ENCODE measurements around the gene CSGALNACT2. TPM values are rescaled to one million over a fixed set of nuclear protein-coding genes. Genes with fewer than 3 reads are reported as not detected.
"Not testable (repeated sequence)": the region's sequence is repeated elsewhere in the genome, so short reads cannot be mapped to it uniquely, and the experiment has no call there.

The CSGALNACT2 gene
- total RNA-seq, 1 experiment from 2014 or later: 1.2 TPM

DNA sequence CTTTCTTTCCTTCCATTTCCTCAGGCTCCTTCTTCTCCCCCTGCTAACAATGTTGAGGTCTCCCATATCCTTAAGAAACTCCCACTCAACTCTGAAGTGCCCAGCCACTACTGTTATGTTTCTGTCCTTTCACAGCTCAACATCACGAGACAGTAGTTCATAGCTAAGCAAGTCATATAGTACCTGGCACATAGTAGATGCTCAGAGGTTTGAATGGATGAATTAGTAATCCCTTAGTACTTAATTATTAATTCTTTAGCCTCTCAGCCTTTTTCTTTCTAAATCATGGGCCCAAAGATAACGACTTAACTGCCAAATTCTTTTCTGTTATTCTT lies 22.6 kb downstream of the CSGALNACT2 start:
- DNase-seq: no peak
- no peaks in the 10 kb centered on the region for H3K36me3 ChIP-seq (replicated peaks; ENCODE audit: control insufficient read depth, insufficient read depth, low read length)
- H3K27me3 ChIP-seq (ENCODE audit: control insufficient read depth, insufficient read depth, low read length): no peaks in the 10 kb centered on the region
- no peak overlapping the region for H3K4me3 ChIP-seq (ENCODE audit: insufficient read depth, low read depth, low read length)

GRCh38 chr10:43162604-43163003 lies 24.4 kb downstream of the CSGALNACT2 start:
- Histone ChIP-seq H3K36me3 (replicated peaks; ENCODE audit: control insufficient read depth, insufficient read depth, low read length) (no peaks in the 10 kb centered on the region), H3K4me3 (ENCODE audit: insufficient read depth, low read depth, low read length) (no peak overlapping the region), H3K27me3 (ENCODE audit: control insufficient read depth, insufficient read depth, low read length) (no peaks in the 10 kb centered on the region)
- no peak for DNase-seq

DNA sequence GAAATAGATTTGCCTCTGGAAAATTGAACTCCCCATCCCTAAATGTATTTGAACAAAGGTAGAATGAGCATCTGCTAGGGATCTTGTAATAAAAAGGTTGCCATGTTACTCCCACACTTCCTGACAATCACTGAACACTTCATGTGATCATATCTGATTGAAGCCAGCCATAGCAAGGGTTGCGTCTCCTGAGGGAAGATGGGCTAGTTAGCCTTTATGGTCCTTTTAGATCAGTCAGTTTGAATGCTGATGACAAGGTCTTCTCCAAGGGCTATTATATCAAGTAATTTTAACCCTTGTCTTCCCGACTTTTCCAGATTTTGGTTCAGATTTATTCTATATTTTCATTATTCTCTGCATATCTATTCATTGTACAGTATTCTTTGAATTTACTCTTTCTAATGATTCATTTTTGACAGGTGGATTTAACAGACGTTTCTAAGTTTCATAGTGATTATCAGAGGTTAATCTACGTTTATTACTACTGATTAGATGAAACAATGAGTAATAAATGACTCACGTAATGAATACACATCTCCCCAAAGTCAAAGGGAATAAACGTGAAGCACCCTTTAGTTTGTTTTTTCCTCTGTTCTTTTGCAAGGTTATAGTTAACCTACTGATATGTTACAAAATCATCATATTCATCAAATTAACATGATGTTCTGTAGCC lies 28.1 kb downstream of the CSGALNACT2 start:
- Histone ChIP-seq H3K4me3 (ENCODE audit: insufficient read depth, low read depth, low read length) (no peak overlapping the region), H3K36me3 (replicated peaks; ENCODE audit: control insufficient read depth, insufficient read depth, low read length) (no peaks in the 10 kb centered on the region), H3K27me3 (ENCODE audit: control insufficient read depth, insufficient read depth, low read length) (no peaks in the 10 kb centered on the region)
- DNase-seq: no peak

- DNase-seq: no peak
- no peaks in the 10 kb centered on the region for H3K36me3 ChIP-seq (replicated peaks; ENCODE audit: control insufficient read depth, insufficient read depth, low read length)
Measured at GRCh38 chr10:43166880-43167497, 28.7 kb downstream of the CSGALNACT2 start.

DNA sequence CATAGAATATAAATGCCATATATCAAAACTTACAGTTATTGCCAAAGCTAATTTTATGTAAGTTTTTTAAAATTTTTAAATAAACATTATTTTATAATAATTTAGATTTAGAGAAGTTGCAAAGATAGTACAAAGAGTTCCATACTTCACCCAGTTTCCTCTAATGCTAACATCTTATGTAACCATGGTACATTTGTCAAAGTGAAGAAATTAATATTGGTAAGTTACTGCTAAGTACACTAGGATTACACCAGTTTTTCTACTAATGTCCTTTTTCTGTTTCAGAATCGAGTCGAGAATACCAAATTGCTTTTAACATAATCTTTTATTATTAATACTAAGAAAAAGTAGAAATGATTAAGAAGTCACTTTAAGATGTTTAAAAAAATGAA lies 29.2 kb downstream of the CSGALNACT2 start:
- H3K4me3 ChIP-seq (ENCODE audit: insufficient read depth, low read depth, low read length): no peak overlapping the region
- H3K36me3 ChIP-seq (replicated peaks; ENCODE audit: control insufficient read depth, insufficient read depth, low read length): no peaks in the 10 kb centered on the region
- no peaks in the 10 kb centered on the region for H3K27me3 ChIP-seq (ENCODE audit: control insufficient read depth, insufficient read depth, low read length)
- DNase-seq: no peak

More at GRCh38 chr10:43166880-43167497, 28.7 kb downstream of the CSGALNACT2 start:
- Histone ChIP-seq H3K27me3 (ENCODE audit: control insufficient read depth, insufficient read depth, low read length) (no peaks in the 10 kb centered on the region), H3K4me3 (ENCODE audit: insufficient read depth, low read depth, low read length) (no peak overlapping the region)

DNA sequence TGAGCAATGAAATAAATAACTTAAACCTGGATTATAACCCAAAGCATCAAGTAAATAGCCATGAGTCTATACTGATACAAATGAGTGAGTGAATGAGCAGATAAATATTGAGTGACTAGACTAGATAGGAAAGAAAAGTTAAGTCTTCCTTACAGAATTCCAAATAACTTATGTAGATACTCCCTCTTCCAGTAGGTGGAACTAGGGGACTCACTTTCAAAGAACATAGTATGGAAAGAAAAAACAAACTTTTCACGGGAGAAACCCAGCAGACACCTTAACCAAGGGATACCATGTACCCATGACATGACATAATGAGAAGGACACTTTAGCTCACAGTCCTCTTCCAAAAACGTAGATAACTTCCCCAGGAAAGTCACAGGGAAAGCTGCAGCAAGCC lies 32.2 kb downstream of the CSGALNACT2 start:
- peak; percentile 18 for DNase-seq
- no peak overlapping the region for H3K4me3 ChIP-seq (ENCODE audit: insufficient read depth, low read depth, low read length)
- H3K36me3 ChIP-seq (replicated peaks; ENCODE audit: control insufficient read depth, insufficient read depth, low read length): no peaks in the 10 kb centered on the region
- H3K27me3 ChIP-seq (ENCODE audit: control insufficient read depth, insufficient read depth, low read length): no peaks in the 10 kb centered on the region

- Histone ChIP-seq H3K4me3 (ENCODE audit: insufficient read depth, low read depth, low read length) (no peak overlapping the region), H3K27me3 (ENCODE audit: control insufficient read depth, insufficient read depth, low read length) (no peaks in the 10 kb centered on the region), H3K36me3 (replicated peaks; ENCODE audit: control insufficient read depth, insufficient read depth, low read length) (no peaks in the 10 kb centered on the region)
- no peak for DNase-seq
Measured at GRCh38 chr10:43172645-43173044, 34.4 kb downstream of the CSGALNACT2 start.

GRCh38 chr10:43173120-43173519 lies 34.9 kb downstream of the CSGALNACT2 start:
- no peak for DNase-seq
- no peak overlapping the region for H3K4me3 ChIP-seq (ENCODE audit: insufficient read depth, low read depth, low read length)
- no peaks in the 10 kb centered on the region for H3K27me3 ChIP-seq (ENCODE audit: control insufficient read depth, insufficient read depth, low read length)
- H3K36me3 ChIP-seq (replicated peaks; ENCODE audit: control insufficient read depth, insufficient read depth, low read length): no peaks in the 10 kb centered on the region

- H3K4me3 ChIP-seq (ENCODE audit: insufficient read depth, low read depth, low read length): no peak overlapping the region
- H3K36me3 ChIP-seq (replicated peaks; ENCODE audit: control insufficient read depth, insufficient read depth, low read length): no peaks in the 10 kb centered on the region
- no peak for DNase-seq
- H3K27me3 ChIP-seq (ENCODE audit: control insufficient read depth, insufficient read depth, low read length): no peaks in the 10 kb centered on the region
Measured at GRCh38 chr10:43174969-43175368, 36.7 kb downstream of the CSGALNACT2 start.

DNA sequence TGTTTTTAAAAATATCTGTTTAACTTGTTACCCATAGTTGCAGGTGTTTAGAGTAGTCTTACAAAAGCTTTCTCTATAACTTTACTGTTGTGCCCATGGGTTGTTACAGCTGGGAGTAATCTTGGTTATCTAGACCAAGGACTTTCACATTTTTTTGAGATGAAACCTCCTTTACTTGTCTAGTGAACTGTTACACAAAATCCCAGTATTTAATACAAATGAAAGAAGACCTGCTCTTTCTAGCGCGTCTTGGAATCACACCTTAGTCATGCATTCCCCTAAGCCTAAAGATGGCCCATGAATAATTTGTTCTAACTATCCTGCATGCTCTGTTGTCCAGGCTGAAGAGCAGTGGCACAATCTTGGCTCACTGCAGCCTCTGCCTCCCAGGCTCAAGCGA lies 38.0 kb downstream of the CSGALNACT2 start:
- H3K27me3 ChIP-seq (ENCODE audit: control insufficient read depth, insufficient read depth, low read length): no peaks in the 10 kb centered on the region
- H3K4me3 ChIP-seq (ENCODE audit: insufficient read depth, low read depth, low read length): no peak overlapping the region
- H3K36me3 ChIP-seq (replicated peaks; ENCODE audit: control insufficient read depth, insufficient read depth, low read length): no peaks in the 10 kb centered on the region; the same call in 1 of the 2 replicates
- no peak for DNase-seq

GRCh38 chr10:43177595-43177994 lies 39.4 kb downstream of the CSGALNACT2 start:
- Histone ChIP-seq H3K36me3 (replicated peaks; ENCODE audit: control insufficient read depth, insufficient read depth, low read length) (no peaks in the 10 kb centered on the region; the same call in 1 of the 2 replicates), H3K4me3 (ENCODE audit: insufficient read depth, low read depth, low read length) (no peak overlapping the region), H3K27me3 (ENCODE audit: control insufficient read depth, insufficient read depth, low read length) (no peaks in the 10 kb centered on the region)
- no peak for DNase-seq

- Histone ChIP-seq H3K27me3 (ENCODE audit: control insufficient read depth, insufficient read depth, low read length) (no peaks in the 10 kb centered on the region), H3K4me3 (ENCODE audit: insufficient read depth, low read depth, low read length) (no peak overlapping the region), H3K36me3 (replicated peaks; ENCODE audit: control insufficient read depth, insufficient read depth, low read length) (no peaks in the 10 kb centered on the region; the same call in 1 of the 2 replicates)
- DNase-seq: no peak
Measured at GRCh38 chr10:43181146-43181545, 42.9 kb downstream of the CSGALNACT2 start.

DNA sequence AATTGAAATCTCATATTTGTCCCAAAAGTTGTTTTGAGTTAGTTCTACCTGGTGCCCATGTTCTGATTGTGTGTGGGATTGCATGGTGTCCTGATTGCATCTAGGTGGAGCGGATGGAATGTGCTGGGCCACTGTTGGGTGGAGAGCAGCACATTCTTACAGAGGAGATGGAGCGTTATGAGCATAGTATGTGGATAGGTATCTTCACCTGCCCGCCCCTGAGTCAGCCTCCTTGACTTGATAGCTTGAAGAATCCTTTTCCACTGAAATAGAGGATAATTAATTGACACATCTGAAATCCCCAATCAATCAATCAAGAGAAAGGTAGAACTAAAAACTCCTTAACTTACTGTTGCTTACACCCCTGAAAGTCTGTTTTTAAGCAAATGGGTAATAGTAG lies 45.5 kb downstream of the CSGALNACT2 start:
- not testable (repeated sequence) for DNase-seq; H3K4me3 ChIP-seq (ENCODE audit: insufficient read depth, low read depth, low read length); H3K27me3 ChIP-seq (ENCODE audit: control insufficient read depth, insufficient read depth, low read length); H3K36me3 ChIP-seq (replicated peaks; ENCODE audit: control insufficient read depth, insufficient read depth, low read length)

DNA sequence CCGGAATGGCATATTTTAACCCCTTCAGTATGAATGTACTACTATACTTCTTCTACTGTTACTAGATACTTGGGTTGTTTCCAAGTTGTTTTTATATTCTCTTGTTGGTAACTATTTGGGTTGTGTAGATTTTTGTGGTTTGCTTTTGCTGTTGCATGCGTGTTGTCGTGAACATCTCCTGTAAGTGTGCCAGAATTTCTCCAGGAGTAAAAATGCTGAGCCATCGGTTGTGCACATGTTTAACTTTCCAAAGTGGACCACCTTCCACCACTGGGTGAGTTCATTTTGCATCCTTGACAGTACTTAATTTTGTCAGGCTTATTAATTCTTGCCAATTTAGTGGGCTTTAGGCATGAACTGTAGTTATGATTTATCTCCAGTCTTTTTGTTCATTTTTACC lies 47.9 kb downstream of the CSGALNACT2 start:
- DNase-seq: no peak
- Histone ChIP-seq H3K27me3 (ENCODE audit: control insufficient read depth, insufficient read depth, low read length) (no peaks in the 10 kb centered on the region), H3K36me3 (replicated peaks; ENCODE audit: control insufficient read depth, insufficient read depth, low read length) (no peaks in the 10 kb centered on the region), H3K4me3 (ENCODE audit: insufficient read depth, low read depth, low read length) (no peak overlapping the region)

DNA sequence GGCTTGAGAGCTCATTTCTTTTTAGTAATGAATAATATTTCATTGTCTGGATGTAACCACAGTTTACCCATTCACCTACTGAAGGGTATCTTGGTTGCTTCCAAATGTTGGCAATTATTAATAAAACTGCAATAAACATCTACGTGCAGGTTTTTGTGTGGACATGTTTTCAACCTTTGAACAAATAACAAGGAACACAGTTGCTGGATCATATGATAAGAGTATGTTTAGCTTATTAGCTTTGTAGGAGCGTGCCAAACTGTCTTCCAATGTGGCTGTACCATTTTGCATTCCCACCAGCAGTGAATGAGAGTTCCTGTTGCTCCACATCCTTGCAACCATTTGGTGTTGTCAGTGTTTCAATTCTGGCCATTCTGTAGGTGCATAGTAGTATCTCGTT lies 49.0 kb downstream of the CSGALNACT2 start:
- Histone ChIP-seq H3K4me3 (ENCODE audit: insufficient read depth, low read depth, low read length) (no peak overlapping the region), H3K27me3 (ENCODE audit: control insufficient read depth, insufficient read depth, low read length) (no peaks in the 10 kb centered on the region), H3K36me3 (replicated peaks; ENCODE audit: control insufficient read depth, insufficient read depth, low read length) (no peaks in the 10 kb centered on the region)
- DNase-seq: no peak
